ENCODE results near the gene CDC20.

DNA sequence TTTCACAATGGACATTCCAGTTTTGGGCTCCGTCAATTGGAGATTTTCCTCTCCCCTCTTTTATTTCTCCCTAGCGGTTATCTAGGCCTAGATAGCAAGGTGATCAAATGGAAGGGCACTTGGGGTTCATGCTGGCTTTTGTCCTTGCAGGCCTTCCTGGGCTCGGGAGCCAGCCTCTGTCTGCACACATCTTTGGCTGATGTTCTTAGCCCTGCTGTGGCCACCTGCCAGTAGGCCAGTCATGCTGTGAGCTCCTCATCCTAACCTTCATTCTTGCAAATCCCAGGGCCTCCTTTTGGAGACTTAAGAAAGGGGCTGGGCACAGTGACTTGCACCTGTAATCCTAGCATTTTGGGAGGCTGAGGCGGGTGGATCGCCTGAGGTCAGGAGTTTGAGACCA, 44.5 kb upstream of the CDC20 start:
- no peak for TF ChIP-seq ELK1 (IDR thresholded peaks at IDR 0.05; ENCODE audit: low read depth, low read length)
- TF ChIP-seq POLR2A (IDR thresholded peaks at IDR 0.05; ENCODE audit: low read depth, low read length) = no peak
- no peak for TF ChIP-seq CREB1 (IDR thresholded peaks at IDR 0.05; ENCODE audit: low read depth)
- TF ChIP-seq TAF1 (IDR thresholded peaks at IDR 0.05; ENCODE audit: borderline replicate concordance, low read depth, low read length) = no peak
- TF ChIP-seq, protein P1, sequence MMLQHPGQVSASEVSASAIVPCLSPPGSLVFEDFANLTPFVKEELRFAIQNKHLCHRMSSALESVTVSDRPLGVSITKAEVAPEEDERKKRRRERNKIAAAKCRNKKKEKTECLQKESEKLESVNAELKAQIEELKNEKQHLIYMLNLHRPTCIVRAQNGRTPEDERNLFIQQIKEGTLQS (IDR thresholded peaks at IDR 0.05; ENCODE audit: borderline replicate concordance, extremely low read depth, low read depth, low read length) = no peak
- no peak for TF ChIP-seq GABPA (IDR thresholded peaks at IDR 0.05; ENCODE audit: low read depth)
- TF ChIP-seq CBFB (IDR thresholded peaks at IDR 0.05; ENCODE audit: low read depth) = no peak
- TF ChIP-seq PBX3 (IDR thresholded peaks at IDR 0.05; ENCODE audit: insufficient replicate concordance, low read depth, low read length) = no peak
- no peak for TF ChIP-seq CTCF (IDR thresholded peaks at IDR 0.05 in 2 of 3, conservative IDR thresholded peaks at IDR 0.05 in 1 of 3; ENCODE audit: control insufficient read depth in 2 of 3, extremely low read depth in 1 of 3, insufficient read depth in 1 of 3, low read depth in 3 of 3, low read length in 3 of 3)

All from GM12878 (cell line).